IMR-90 (cell line): Measurements from ENCODE around the gene DDX39A. TPM values are rescaled to one million over a fixed set of nuclear protein-coding genes. Genes with fewer than 3 reads are reported as not detected.

Experiments used
- ATAC-seq: fragments of 200-7000 bp; cut with Tn5 transposase; 2 replicates; pipeline ENCODE4 v1.9.1; 2020; ENCODE audit warnings: low read depth, mild to moderate bottlenecking, moderate library complexity
- BruUV-seq: library from RNA; stranded (reverse); fragments of 400-500 nt; replicated peaks from 2 replicates; lab custom pipeline; 2021; lab: Mats Ljungman, UMichigan
- CTCF ChIA-PET: fragments of 300-600 bp; formaldehyde crosslinking; extraction: SDS; loops from one replicate; lab custom pipeline; 2021; ENCODE audit warnings: antibody characterized with exemption; lab: Yijun Ruan, JAX
- POLR2A ChIA-PET: fragments of 300-600 bp; sonication (Branson Sonifier 250); formaldehyde crosslinking; loops from one replicate; lab custom pipeline; 2022; ENCODE audit warnings: antibody characterized with exemption; ENCODE audit not compliant: unreplicated experiment; lab: Charles Lee
- DNase-seq: peaks from one replicate; pipeline ENCODE4 v3.0.0; 2013
- H2AFZ ChIP-seq: replicated peaks from 2 replicates; pipeline ENCODE3; 2013; ENCODE audit warnings: low read length, mild to moderate bottlenecking; ENCODE audit not compliant: poor library complexity
- H2AK5ac ChIP-seq: 2 replicates; pipeline ENCODE4 v1.6.1; 2013; ENCODE audit warnings: low read depth, low read length, inconsistent platforms
- H2AK9ac ChIP-seq: replicated peaks from 2 replicates; pipeline ENCODE3; 2013; ENCODE audit warnings: mild to moderate bottlenecking, low read depth, low read length, moderate library complexity; ENCODE audit not compliant: poor library complexity
- H2BK120ac ChIP-seq: 2 replicates; pipeline ENCODE4 v1.6.1; 2013; ENCODE audit warnings: low read depth, low read length, inconsistent platforms
- H2BK15ac ChIP-seq: 3 replicates; pipeline ENCODE4 v1.6.1; 2013; ENCODE audit warnings: low read depth, low read length, inconsistent platforms
- H2BK20ac ChIP-seq: 2 replicates; pipeline ENCODE4 v1.6.1; 2013; ENCODE audit warnings: low read depth, mild to moderate bottlenecking, inconsistent platforms, low read length, moderate library complexity
- H2BK5ac ChIP-seq: 2 replicates; pipeline ENCODE4 v1.6.1; 2013; ENCODE audit warnings: mild to moderate bottlenecking, low read depth, low read length, inconsistent platforms; ENCODE audit not compliant: poor library complexity, severe bottlenecking
- H3K14ac ChIP-seq: replicated peaks from 2 replicates; pipeline ENCODE4 v1.6.1; 2013; ENCODE audit warnings: low read depth, low read length, inconsistent platforms
- H3K18ac ChIP-seq: 2 replicates; pipeline ENCODE4 v1.6.1; 2013; ENCODE audit warnings: low read depth, low read length, control low read depth
- H3K23ac ChIP-seq: 2 replicates; pipeline ENCODE4 v1.6.1; 2013; ENCODE audit warnings: low read depth, low read length, inconsistent platforms
- H3K27ac ChIP-seq: 2 replicates; pipeline ENCODE4 v1.5.1; 2013; ENCODE audit warnings: mild to moderate bottlenecking, control low read depth, low read length; ENCODE audit not compliant: insufficient read depth
- H3K27me3 ChIP-seq: 2 replicates; pipeline ENCODE4 v1.6.1; 2013; ENCODE audit warnings: low read length; ENCODE audit not compliant: control insufficient read depth, insufficient read depth
- H3K36me3 ChIP-seq: 2 replicates; pipeline ENCODE4 v1.6.1; 2013; ENCODE audit warnings: low read length, mixed read lengths; ENCODE audit not compliant: control insufficient read depth, insufficient read depth
- H3K4ac ChIP-seq: 2 replicates; pipeline ENCODE4 v1.6.1; 2013; ENCODE audit warnings: low read depth, low read length, inconsistent platforms
- H3K4me1 ChIP-seq: 2 replicates; pipeline ENCODE4 v1.6.1; 2013; ENCODE audit warnings: low read length, mixed read lengths; ENCODE audit not compliant: control insufficient read depth, insufficient read depth
- H3K4me2 ChIP-seq: 2 replicates; pipeline ENCODE4 v1.6.1; 2013; ENCODE audit warnings: low read depth, mild to moderate bottlenecking, control low read depth, low read length, moderate library complexity
- H3K4me3 ChIP-seq: 2 replicates; pipeline ENCODE4 v1.5.1; 2013; ENCODE audit warnings: low read depth, mild to moderate bottlenecking, control low read depth, low read length, moderate library complexity; ENCODE audit not compliant: insufficient read depth
- H3K56ac ChIP-seq: 2 replicates; pipeline ENCODE4 v1.6.1; 2013; ENCODE audit warnings: low read length, inconsistent platforms; ENCODE audit not compliant: insufficient read depth; ENCODE audit errors: extremely low read depth
- H3K79me1 ChIP-seq, 2 experiments: 2 replicates each; pipeline ENCODE4 v1.6.1; 2013; ENCODE audit warnings: low read length in 2 of 2, inconsistent platforms in 1 of 2, low read depth in 1 of 2
- H3K9ac ChIP-seq: 2 replicates; pipeline ENCODE4 v1.6.1; 2013; ENCODE audit warnings: low read depth, low read length, control low read depth
- H3K9me1 ChIP-seq: 2 replicates; pipeline ENCODE4 v1.6.1; 2013; ENCODE audit warnings: low read length, inconsistent platforms; ENCODE audit not compliant: insufficient read depth
- H3K9me3 ChIP-seq: 2 replicates; pipeline ENCODE4 v1.6.1; 2013; ENCODE audit warnings: low read length; ENCODE audit not compliant: control insufficient read depth, insufficient read depth
- H4K20me1 ChIP-seq: 2 replicates; pipeline ENCODE4 v1.6.1; 2013; ENCODE audit warnings: low read length, inconsistent platforms; ENCODE audit not compliant: insufficient read depth
- H4K5ac ChIP-seq: 2 replicates; pipeline ENCODE4 v1.6.1; 2013; ENCODE audit warnings: mild to moderate bottlenecking, low read depth, low read length, control low read depth
- H4K8ac ChIP-seq, 2 experiments: 2 replicates each; pipeline ENCODE4 v1.6.1; 2013; ENCODE audit warnings: low read depth in 2 of 2, low read length in 2 of 2, control low read depth in 1 of 2, inconsistent platforms in 1 of 2
- H4K91ac ChIP-seq: 2 replicates; pipeline ENCODE4 v1.6.1; 2013; ENCODE audit warnings: low read depth, low read length, inconsistent platforms; ENCODE audit not compliant: insufficient read depth
- BHLHE40 ChIP-seq: fragments of 150-350 bp; IDR thresholded peaks from 2 replicates; pipeline ENCODE4 v1.6.1; 2016; ENCODE audit warnings: mild to moderate bottlenecking, low read depth, low read length
- CTCF ChIP-seq: conservative IDR thresholded peaks from 2 replicates; pipeline ENCODE4 v1.5.1; 2012; ENCODE audit warnings: mild to moderate bottlenecking, low read depth, low read length, improper control_type of control experiment
- POLR2A ChIP-seq: IDR thresholded peaks from 2 replicates; pipeline ENCODE4 v1.6.1; 2012; ENCODE audit warnings: mild to moderate bottlenecking, low read depth, low read length
- WGBS, 2 experiments: methylation state at CpG; one replicate each; pipeline versions ENCODE4 v1.1.5 to v1.1.7; 2013; ENCODE audit warnings: missing lambda C conversion rate in 2 of 2; ENCODE audit not compliant: insufficient read length in 1 of 2; ENCODE audit errors: extremely low coverage in 2 of 2; 5-methylcytosine and 5-hydroxymethylcytosine counted together
- dilution Hi-C: fragments of 300-500 bp; cut with HindIII; formaldehyde crosslinking; loops from one replicate; pipeline ENCODE4 v1.14.3; 2018; ENCODE audit warnings: low sequenced_read_pairs; ENCODE audit not compliant: unreplicated experiment
- in situ Hi-C: fragments of 300-500 bp; cut with MboI; formaldehyde crosslinking; loops from 3 replicates; pipeline ENCODE4 v1.14.3; 2019; ENCODE audit warnings: low sequenced_read_pairs, inconsistent platforms, mixed read lengths
- intact Hi-C: fragments of 100-400 bp; cut with micrococcal nuclease; formaldehyde crosslinking; loops from 2 replicates; pipeline ENCODE4 v1.10.0; 2022
- polyA plus RNA-seq, 3 experiments: library from polyadenylated mRNA; depleted of rRNA; stranded (reverse); fragments of >200 nt; gene quantifications; 2 replicates each; pipeline ENCODE4 v1.2.3, GENCODE V29; 2012; ENCODE audit warnings: low replicate concordance in 1 of 3
- total RNA-seq: library from RNA; depleted of rRNA; stranded (reverse); fragments of >200 nt; gene quantifications from 2 replicates; pipeline ENCODE4 v1.2.3, GENCODE V29; 2012

Gene DDX39A
- total and polyA plus RNA-seq, 2 of the 4 experiments (the other 2 are of a cell fraction), result 82.5 to 83.0 TPM

GRCh38 chr19:14407605-14408484, 11.3 kb downstream of the DDX39A start (continued):
- no peak for TF ChIP-seq BHLHE40

- dilution Hi-C loops, result no loop called here
- Histone ChIP-seq H3K4me1 (no peaks in the 10 kb centered on the region), H3K23ac (no peak overlapping the region; the same call in 1 of the 2 replicates), H4K20me1 (peaks cover 34% of the 10 kb centered on the region), H3K9me1 (peaks cover 6% of the 10 kb centered on the region; the same call in 1 of the 2 replicates), H2AK9ac (peak overlapping the region; percentile 93), H4K91ac (no peak overlapping the region), H3K4me2 (no peak overlapping the region), H2BK15ac (no peak overlapping the region), H3K27ac (no peak overlapping the region), H2AK5ac (no peak overlapping the region; the same call in 1 of the 2 replicates), H3K4ac (no peak overlapping the region), H3K4me3 (no peak overlapping the region), H4K8ac (no peak overlapping the region), H2AFZ (peak overlapping the region; percentile 77), H2BK20ac (no peak overlapping the region), H3K9ac (no peak overlapping the region), H2BK5ac (no peak overlapping the region), H3K36me3 (peaks cover 53% of the 10 kb centered on the region), H3K9me3 (no peaks in the 10 kb centered on the region), H4K5ac (no peak overlapping the region), H3K18ac (no peak overlapping the region), H3K14ac (no peak overlapping the region), H3K56ac (no peak overlapping the region), H3K79me1 (peaks cover 0 to 22% of the 10 kb centered on the region in 2 experiments; a peak in 3 of 4 replicates), H3K27me3 (no peaks in the 10 kb centered on the region), H2BK120ac (no peak overlapping the region)
- ATAC-seq (no peak), DNase-seq (no peak)
- POLR2A ChIA-PET, result no interaction called here
- CTCF ChIA-PET, result interaction anchor here (0.9 to 1.6 kb wide), 4 partner anchors 40 to 270 kb away, joined by 3 to 4 read pairs (median 3); partner anchors contain the start of gene ASF1B
- intact Hi-C loops, result loop anchor here (1.0 to 2.0 kb wide), 2 partner anchors 207 to 258 kb away; no protein-coding TSS in a partner anchor
- no peak for TF ChIP-seq POLR2A
- no peak for TF ChIP-seq CTCF
- in situ Hi-C loops, result no loop called here
- BruUV-seq, result no TSS peak
- WGBS, 2 experiments, result 95% methylated on average over 14 of the region's 27 CpGs; no CpG with 5 or more reads in 1 of the 2 experiments
Measured at GRCh38 chr19:14406645-14407401, 12.3 kb downstream of the DDX39A start.
